GM12878 (cell line): ENCODE results near the gene SPINT1. TPM values are rescaled to one million over a fixed set of nuclear protein-coding genes. Genes with fewer than 3 reads are reported as not detected.

Experiments used
- ATAC-seq: fragments of 200-7000 bp; cut with Tn5 transposase; 3 replicates; pipeline ENCODE4 v1.9.1; 2020; ENCODE audit warnings: mild to moderate bottlenecking, moderate library complexity
- BruUV-seq: library from RNA; stranded (reverse); fragments of 400-500 nt; replicated peaks from 2 replicates; lab custom pipeline; 2021; lab: Mats Ljungman, UMichigan
- CTCF ChIA-PET: fragments of 300-600 bp; sonication (Branson Sonifier 250); formaldehyde crosslinking; extraction: SDS; loops from one replicate; lab custom pipeline; 2021; ENCODE audit warnings: inconsistent platforms; lab: Yijun Ruan, JAX
- POLR2A ChIA-PET: fragments of 350-600 bp; formaldehyde crosslinking; extraction: SDS; loops from one replicate; lab custom pipeline; 2021; ENCODE audit warnings: inconsistent platforms; lab: Charles Lee
- RAD21 ChIA-PET: fragments of 300-600 bp; sonication (Branson Sonifier 250); formaldehyde crosslinking; loops from one replicate; lab custom pipeline; 2023; ENCODE audit warnings: antibody characterized with exemption; ENCODE audit not compliant: unreplicated experiment; lab: Charles Lee
- SMC1A ChIA-PET: fragments of 300-600 bp; sonication (Branson Sonifier 250); formaldehyde crosslinking; loops from one replicate; lab custom pipeline; 2023; ENCODE audit not compliant: unreplicated experiment, uncharacterized antibody; lab: Charles Lee
- DNase-seq: peaks from one replicate; pipeline ENCODE4 v3.0.0-alpha.2; 2011; ENCODE audit warnings: low read depth, low spot score
- FAIRE-seq: peaks from 3 replicates; lab custom pipeline; 2011; peaks lifted over from hg19 to GRCh38; lab: Jason Lieb, UNC
- H2AFZ ChIP-seq: 2 replicates; pipeline ENCODE4 v1.6.0; 2011; ENCODE audit warnings: low read depth, low read length, control low read depth; ENCODE audit not compliant: control insufficient read depth
- H3K27ac ChIP-seq: 2 replicates; pipeline ENCODE4 v1.5.1; 2011; ENCODE audit warnings: control low read depth; ENCODE audit not compliant: control insufficient read depth, insufficient read depth
- H3K27me3 ChIP-seq, 2 experiments: replicated peaks in 1 of 2; 2 replicates each; pipeline versions ENCODE4 v1.6.0 to v1.6.1; 2011; ENCODE audit warnings: low read length in 1 of 2; ENCODE audit not compliant: control insufficient read depth in 2 of 2, insufficient read depth in 2 of 2
- H3K36me3 ChIP-seq, 2 experiments: 2 replicates each; pipeline ENCODE4 v1.5.1; 2011; ENCODE audit warnings: low read length in 1 of 2; ENCODE audit not compliant: control insufficient read depth in 2 of 2, insufficient read depth in 2 of 2
- H3K4me1 ChIP-seq: 2 replicates; pipeline ENCODE4 v1.6.1; 2011; ENCODE audit warnings: mild to moderate bottlenecking, low read length, moderate library complexity, mixed read lengths; ENCODE audit not compliant: control insufficient read depth, insufficient read depth
- H3K4me2 ChIP-seq: 2 replicates; pipeline ENCODE4 v1.6.0; 2011; ENCODE audit warnings: control low read depth; ENCODE audit not compliant: control insufficient read depth, insufficient read depth
- H3K4me3 ChIP-seq: fragments of 200-600 bp; sonication (generic); 2 replicates; pipeline ENCODE4 v1.5.1; 2016
- H3K79me2 ChIP-seq: 2 replicates; pipeline ENCODE4 v1.6.0; 2011; ENCODE audit warnings: low read length; ENCODE audit not compliant: control insufficient read depth, insufficient read depth
- H3K9ac ChIP-seq: 2 replicates; pipeline ENCODE4 v1.8.0; 2011; ENCODE audit warnings: low read length, control low read depth, mixed read lengths; ENCODE audit not compliant: control insufficient read depth, insufficient read depth
- H3K9me3 ChIP-seq: replicated peaks from 3 replicates; pipeline ENCODE4 v1.5.1; 2011; ENCODE audit warnings: mild to moderate bottlenecking, low read length; ENCODE audit not compliant: control insufficient read depth, insufficient read depth
- H4K20me1 ChIP-seq: 2 replicates; pipeline ENCODE4 v1.6.0; 2011; ENCODE audit not compliant: control insufficient read depth, insufficient read depth
- ASH2L ChIP-seq: fragments of 300-600, 200-600 bp; sonication (generic); IDR thresholded peaks from 2 replicates; pipeline ENCODE4 v1.6.1; 2017; ENCODE audit warnings: low read depth, mild to moderate bottlenecking, borderline replicate concordance
- BACH1 ChIP-seq: fragments of 450-650 bp; IDR thresholded peaks from 2 replicates; pipeline ENCODE4 v1.6.1; 2017; ENCODE audit warnings: mild to moderate bottlenecking, borderline replicate concordance
- BMI1 ChIP-seq: fragments of 450-650 bp; IDR thresholded peaks from 2 replicates; pipeline ENCODE4 v1.6.1; 2016; ENCODE audit warnings: mild to moderate bottlenecking, moderate library complexity, borderline replicate concordance
- HDAC2 ChIP-seq: fragments of 200-600 bp; sonication (generic); IDR thresholded peaks from 2 replicates; pipeline ENCODE4 v1.6.1; 2017
- JUND ChIP-seq: IDR thresholded peaks from 2 replicates; pipeline ENCODE4 v1.6.1; 2012; ENCODE audit warnings: low read depth, mild to moderate bottlenecking, low read length, improper control_type of control experiment, moderate library complexity
- MEF2B ChIP-seq: fragments of 450-650 bp; IDR thresholded peaks from 2 replicates; pipeline ENCODE4 v1.6.1; 2018; ENCODE audit warnings: mild to moderate bottlenecking, moderate library complexity; ENCODE audit not compliant: partially characterized antibody, poor library complexity, severe bottlenecking
- NFXL1 ChIP-seq: fragments of 450-650 bp; IDR thresholded peaks from 2 replicates; pipeline ENCODE4 v1.6.1; 2017; ENCODE audit warnings: antibody characterized with exemption, mild to moderate bottlenecking, borderline replicate concordance
- PBX3 ChIP-seq: IDR thresholded peaks from 2 replicates; pipeline ENCODE4 v1.6.1; 2011; ENCODE audit warnings: mild to moderate bottlenecking, low read depth, low read length, moderate library complexity; ENCODE audit not compliant: insufficient replicate concordance
- POLR2A ChIP-seq: IDR thresholded peaks from 2 replicates; pipeline ENCODE4 v1.6.1; 2011; ENCODE audit warnings: low read depth, mild to moderate bottlenecking, low read length
- RCOR1 ChIP-seq: conservative IDR thresholded peaks from 2 replicates; pipeline ENCODE4 v1.6.1; 2012; ENCODE audit warnings: low read depth, low read length, improper control_type of control experiment
- SREBF1 ChIP-seq: IDR thresholded peaks from 2 replicates; pipeline ENCODE4 v1.6.1; 2012; ENCODE audit warnings: mild to moderate bottlenecking, low read length
- STAT1 ChIP-seq: fragments of 450-650 bp; conservative IDR thresholded peaks from 2 replicates; pipeline ENCODE4 v1.6.1; 2014; ENCODE audit warnings: antibody characterized with exemption, mild to moderate bottlenecking
- USF1 ChIP-seq: IDR thresholded peaks from 2 replicates; pipeline ENCODE4 v1.6.1; 2011; ENCODE audit warnings: borderline replicate concordance, low read depth, mild to moderate bottlenecking, moderate library complexity, mixed read lengths, low read length; ENCODE audit not compliant: insufficient read depth; ENCODE audit errors: extremely low read length
- ZBED1 ChIP-seq: IDR thresholded peaks from 2 replicates; pipeline ENCODE4 v1.6.1; 2016; ENCODE audit warnings: borderline replicate concordance
- ZNF622 ChIP-seq: fragments of 450-650 bp; IDR thresholded peaks from 2 replicates; pipeline ENCODE4 v1.6.1; 2017; ENCODE audit warnings: mild to moderate bottlenecking, inconsistent platforms
- WGBS: methylation state at CpG from one replicate; pipeline ENCODE4 v1.1.6; 2016; ENCODE audit warnings: low lambda C conversion rate; ENCODE audit not compliant: insufficient replicate concordance, insufficient coverage; ENCODE audit errors: missing lambda C conversion rate; 5-methylcytosine and 5-hydroxymethylcytosine counted together
- in situ Hi-C: fragments of 300-500 bp; cut with MboI; formaldehyde crosslinking; loops from 9 replicates; pipeline ENCODE4 v1.14.3; 2018; ENCODE audit warnings: mixed read lengths
- intact Hi-C: fragments of 100-400 bp; cut with micrococcal nuclease; formaldehyde crosslinking; loops from one replicate; pipeline ENCODE4 v1.14.2; 2022; ENCODE audit not compliant: unreplicated experiment
- polyA plus RNA-seq, 11 experiments: library from polyadenylated mRNA; depleted of rRNA in 4 of 11; unstranded in 6 of 11; stranded (reverse) in 5 of 11; fragments of >200 nt; fragmentation: Nextera tagmentation in 4 of 11; fragmentation: Illumina TruSeq in 1 of 11; extraction: Ambion mirVana in 4 of 11; extraction: Trizol in 1 of 11; gene quantifications; 1 replicate in 1 of 11; 2 replicates in 10 of 11; pipeline versions ENCODE4 v1.2.1 to v1.2.3, GENCODE V29; 2011 to 2016; ENCODE audit warnings: inconsistent platforms in 2 of 11, missing spikeins in 2 of 11, low read depth in 1 of 11
- total RNA-seq, 4 experiments: library from RNA; depleted of rRNA in 3 of 4; stranded (reverse); fragments of >200 nt in 3 of 4; fragmentation: Illumina TruSeq in 1 of 4; extraction: Trizol in 1 of 4; gene quantifications; 2 replicates each; pipeline versions ENCODE4 v1.2.1 to v1.2.3, GENCODE V29; 2013 to 2021
- TF ChIP-seq, protein P1 (sequence below): fragments of 450-650 bp; IDR thresholded peaks from 2 replicates; pipeline ENCODE4 v1.6.1; 2017; ENCODE audit warnings: mild to moderate bottlenecking, moderate library complexity
- TF ChIP-seq, protein P2 (sequence below): fragments of 450-650 bp; IDR thresholded peaks from 2 replicates; pipeline ENCODE4 v1.6.1; 2018; ENCODE audit warnings: borderline replicate concordance, mild to moderate bottlenecking; ENCODE audit not compliant: partially characterized antibody

SPINT1 gene
- total and polyA plus RNA-seq, 10 of the 15 experiments (the other 5 are each of a cell fraction or from before 2014, with no cell fraction given) = 3.5 to 28.6 (median 10.2) TPM

GRCh38 chr15:40881351-40881750, 37.5 kb downstream of the SPINT1 start:
- ATAC-seq = no peak
- in situ Hi-C loops = no loop called here
- POLR2A ChIA-PET = interaction anchor here (1.2 to 7.0 kb wide), 5 partner anchors 9 to 23 kb away, joined by 3 to 111 read pairs (median 6); partner anchors contain the start of gene VPS18
- no peak for TF ChIP-seq BMI1
- TF ChIP-seq MEF2B = no peak
- TF ChIP-seq POLR2A = no peak
- TF ChIP-seq STAT1 = no peak
- TF ChIP-seq ZBED1 = no peak
- no peak for TF ChIP-seq NFXL1
- no peak for TF ChIP-seq RCOR1
- TF ChIP-seq, protein P1, sequence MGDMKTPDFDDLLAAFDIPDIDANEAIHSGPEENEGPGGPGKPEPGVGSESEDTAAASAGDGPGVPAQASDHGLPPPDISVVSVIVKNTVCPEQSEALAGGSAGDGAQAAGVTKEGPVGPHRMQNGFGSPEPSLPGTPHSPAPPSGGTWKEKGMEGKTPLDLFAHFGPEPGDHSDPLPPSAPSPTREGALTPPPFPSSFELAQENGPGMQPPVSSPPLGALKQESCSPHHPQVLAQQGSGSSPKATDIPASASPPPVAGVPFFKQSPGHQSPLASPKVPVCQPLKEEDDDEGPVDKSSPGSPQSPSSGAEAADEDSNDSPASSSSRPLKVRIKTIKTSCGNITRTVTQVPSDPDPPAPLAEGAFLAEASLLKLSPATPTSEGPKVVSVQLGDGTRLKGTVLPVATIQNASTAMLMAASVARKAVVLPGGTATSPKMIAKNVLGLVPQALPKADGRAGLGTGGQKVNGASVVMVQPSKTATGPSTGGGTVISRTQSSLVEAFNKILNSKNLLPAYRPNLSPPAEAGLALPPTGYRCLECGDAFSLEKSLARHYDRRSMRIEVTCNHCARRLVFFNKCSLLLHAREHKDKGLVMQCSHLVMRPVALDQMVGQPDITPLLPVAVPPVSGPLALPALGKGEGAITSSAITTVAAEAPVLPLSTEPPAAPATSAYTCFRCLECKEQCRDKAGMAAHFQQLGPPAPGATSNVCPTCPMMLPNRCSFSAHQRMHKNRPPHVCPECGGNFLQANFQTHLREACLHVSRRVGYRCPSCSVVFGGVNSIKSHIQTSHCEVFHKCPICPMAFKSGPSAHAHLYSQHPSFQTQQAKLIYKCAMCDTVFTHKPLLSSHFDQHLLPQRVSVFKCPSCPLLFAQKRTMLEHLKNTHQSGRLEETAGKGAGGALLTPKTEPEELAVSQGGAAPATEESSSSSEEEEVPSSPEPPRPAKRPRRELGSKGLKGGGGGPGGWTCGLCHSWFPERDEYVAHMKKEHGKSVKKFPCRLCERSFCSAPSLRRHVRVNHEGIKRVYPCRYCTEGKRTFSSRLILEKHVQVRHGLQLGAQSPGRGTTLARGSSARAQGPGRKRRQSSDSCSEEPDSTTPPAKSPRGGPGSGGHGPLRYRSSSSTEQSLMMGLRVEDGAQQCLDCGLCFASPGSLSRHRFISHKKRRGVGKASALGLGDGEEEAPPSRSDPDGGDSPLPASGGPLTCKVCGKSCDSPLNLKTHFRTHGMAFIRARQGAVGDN = no peak
- no peak for TF ChIP-seq USF1
- no peak for TF ChIP-seq JUND
- no peak for TF ChIP-seq SREBF1
- TF ChIP-seq HDAC2 = no peak
- TF ChIP-seq PBX3 = no peak
- no peak for TF ChIP-seq ZNF622
- TF ChIP-seq ASH2L = no peak
- TF ChIP-seq, protein P2, sequence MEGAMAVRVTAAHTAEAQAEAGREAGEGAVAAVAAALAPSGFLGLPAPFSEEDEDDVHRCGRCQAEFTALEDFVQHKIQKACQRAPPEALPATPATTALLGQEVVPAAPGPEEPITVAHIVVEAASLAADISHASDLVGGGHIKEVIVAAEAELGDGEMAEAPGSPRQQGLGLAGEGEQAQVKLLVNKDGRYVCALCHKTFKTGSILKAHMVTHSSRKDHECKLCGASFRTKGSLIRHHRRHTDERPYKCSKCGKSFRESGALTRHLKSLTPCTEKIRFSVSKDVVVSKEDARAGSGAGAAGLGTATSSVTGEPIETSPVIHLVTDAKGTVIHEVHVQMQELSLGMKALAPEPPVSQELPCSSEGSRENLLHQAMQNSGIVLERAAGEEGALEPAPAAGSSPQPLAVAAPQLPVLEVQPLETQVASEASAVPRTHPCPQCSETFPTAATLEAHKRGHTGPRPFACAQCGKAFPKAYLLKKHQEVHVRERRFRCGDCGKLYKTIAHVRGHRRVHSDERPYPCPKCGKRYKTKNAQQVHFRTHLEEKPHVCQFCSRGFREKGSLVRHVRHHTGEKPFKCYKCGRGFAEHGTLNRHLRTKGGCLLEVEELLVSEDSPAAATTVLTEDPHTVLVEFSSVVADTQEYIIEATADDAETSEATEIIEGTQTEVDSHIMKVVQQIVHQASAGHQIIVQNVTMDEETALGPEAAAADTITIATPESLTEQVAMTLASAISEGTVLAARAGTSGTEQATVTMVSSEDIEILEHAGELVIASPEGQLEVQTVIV = no peak
- TF ChIP-seq BACH1 = no peak

More at GRCh38 chr15:40881351-40881750, 37.5 kb downstream of the SPINT1 start:
- FAIRE-seq (no peak), DNase-seq (no peak)
- H3K4me3 ChIP-seq = no peak overlapping the region
- H3K27ac ChIP-seq = no peak overlapping the region
- H3K9me3 ChIP-seq = no peaks in the 10 kb centered on the region; the same call in 2 of the 3 replicates
- H3K4me1 ChIP-seq = peaks cover 23% of the 10 kb centered on the region
- no peak overlapping the region for H3K9ac ChIP-seq
- ChIA-PET CTCF (interaction anchor here (0.7 to 2.7 kb wide), 3 partner anchors 13 to 415 kb away, joined by 3 to 12 read pairs (median 4); partner anchors contain the start of gene VPS18), SMC1A (interaction anchor here (13.4 to 14.4 kb wide), 2 partner anchors 5 to 6 kb away, joined by 454 read pairs; partner anchors contain the start of gene RHOV), RAD21 (interaction anchor here (2.4 to 14.9 kb wide), 3 partner anchors 4 to 13 kb away, joined by 11 to 551 read pairs (median 551); partner anchors contain the start of genes RHOV and VPS18)
- H3K79me2 ChIP-seq = no peaks in the 10 kb centered on the region
- 98% methylated on average over 6 of the region's 6 CpGs for WGBS
- no peaks in the 10 kb centered on the region for H4K20me1 ChIP-seq
- H2AFZ ChIP-seq = no peak overlapping the region
- H3K4me2 ChIP-seq = no peak overlapping the region
- no TSS peak for BruUV-seq
- H3K27me3 ChIP-seq = no peaks in the 10 kb centered on the region
- intact Hi-C loops = no loop called here
- no peaks in the 10 kb centered on the region for H3K36me3 ChIP-seq
